Heart right ventricle (tissue), 16 donors: ENCODE results near the gene SLC49A3. TPM values are rescaled to one million over a fixed set of nuclear protein-coding genes. Genes with fewer than 3 reads are reported as not detected.
A peak's percentile ranks its signal among the peaks of the same experiment; 100 is the strongest.

ENCODE experiments used
- ATAC-seq, 8 donors: fragments of 200-7000 bp; cut with Tn5 transposase; one replicate each; pipeline ENCODE4 v1.9.1; 2020; ENCODE audit warnings: mild to moderate bottlenecking in 8 of 8, moderate library complexity in 8 of 8, moderate number of reproducible peaks in 1 of 8
- DNase-seq, 2 donors: peaks; one replicate each; pipeline ENCODE4 v3.0.0-alpha.2; 2020
- H3K27ac ChIP-seq, 10 donors: fragments of 200-600 bp; sonication (generic) in 2 of 10; one replicate each; pipeline versions ENCODE4 v1.5.0 to v1.8.0; 2020 to 2022; ENCODE audit warnings: mild to moderate bottlenecking in 3 of 10
- H3K27me3 ChIP-seq, 7 donors: fragments of 200-600 bp; one replicate each; pipeline ENCODE4 v1.8.0; 2021 to 2022; ENCODE audit warnings: mild to moderate bottlenecking in 2 of 7
- H3K36me3 ChIP-seq, 9 donors: fragments of 200-600 bp; sonication (generic) in 1 of 9; one replicate each; pipeline versions ENCODE4 v1.5.0 to v1.8.0; 2020 to 2022; ENCODE audit warnings: mild to moderate bottlenecking in 2 of 9
- H3K4me1 ChIP-seq, 9 donors: fragments of 200-600 bp; sonication (generic) in 1 of 9; one replicate each; pipeline versions ENCODE4 v1.5.0 to v1.8.0; 2020 to 2022; ENCODE audit warnings: mild to moderate bottlenecking in 4 of 9
- H3K4me3 ChIP-seq, 10 donors: fragments of 200-600 bp; sonication (generic) in 2 of 10; one replicate each; pipeline versions ENCODE4 v1.5.0 to v1.8.0; 2020 to 2022; ENCODE audit warnings: mild to moderate bottlenecking in 7 of 10, moderate library complexity in 2 of 10
- H3K9me3 ChIP-seq, 11 donors: fragments of 200-600 bp in 10 of 11; sonication (generic) in 2 of 11; one replicate each; pipeline versions ENCODE4 v1.5.0 to v1.8.0; 2013 to 2022; ENCODE audit warnings: mild to moderate bottlenecking in 2 of 11, control low read depth in 1 of 11, moderate library complexity in 1 of 11
- WGBS, 2 donors: extraction: QIAGEN DNeasy Blood & Tissue Kit; methylation state at CpG; one replicate each; pipeline ENCODE4 v1.1.7; 2013; ENCODE audit warnings: inconsistent platforms in 1 of 2; 5-methylcytosine and 5-hydroxymethylcytosine counted together
- intact Hi-C, 10 donors: fragments of 100-400 bp; cut with DNase I; formaldehyde crosslinking; loops; one replicate each; pipeline versions ENCODE4 v1.11.1 to v1.14.2; 2022
- polyA plus RNA-seq, 2 donors: library from polyadenylated mRNA; stranded (reverse); fragments of 200-250 nt; gene quantifications; one replicate each; pipeline ENCODE4 v1.2.3, GENCODE V29; 2013
- total RNA-seq, 10 donors: library from RNA; stranded (reverse); fragmentation: NEBNext Ultra II Directional in 3 of 10; extraction: Animal tissue kit (Norgen Biotek cat#: 25700) in 3 of 10; gene quantifications; one replicate each; pipeline versions ENCODE4 v1.2.1 to v1.2.4, GENCODE V29; 2021 to 2023
- TF ChIP-seq, protein P1 (sequence below), 9 donors: fragments of 200-600 bp; sonication (generic) in 2 of 9; IDR thresholded peaks; one replicate each; pipeline versions ENCODE4 v1.5.0 to v1.8.0; 2021 to 2022; ENCODE audit warnings: antibody characterized with exemption in 9 of 9, mild to moderate bottlenecking in 5 of 9, moderate library complexity in 1 of 9
- donor health status: Arrhythmogenic right ventricular cardiomyopathy.
- donor health status: ischemic (EF 13 %, LVEDD 7.1; RV severe dilation, severe dysfunction).
- donor health status: healthy with polysubstance abuse.
- donor health status: DM: no; HTN: yes; CAD: no.
- donor health status: DM: no; HTN: no; CAD: no.
- donor health status: ischemic (EF 25% LVEDD 6.9; RV normal size, moderate dysfunction).
- donor health status: ischemic (EF 25% LVEDD 5.7; RV mildly dilated, moderate dysfunction).
- donor health status: healthy.
- donor health status: DM: yes; HTN: yes; CAD: no.
- donor health status: Ischemic cardiomyopathy.
- donor health status: ischemic (EF 35%, LVEDD 5.7; RV mildly dilated, moderate dysfunction).
- donor health status: nonischemic (EF 11% LVEDD 7.7; RV severe dilation, severe dysfunction).
- donor health status: DM: yes; HTN: yes; CAD: no.
- donor health status: PGD.
- donor health status: ischemic (EF 29% LVEDD 5.4; RV normal size, mild dysfunction).
- donor health status: nonischemic (EF 23%, LVEDD 6.1; RV moderate dilation, normal function).

SLC49A3 gene
- total and polyA plus RNA-seq, 12 donors, result 8.8 to 28.5 (median 12.3) TPM

DNA sequence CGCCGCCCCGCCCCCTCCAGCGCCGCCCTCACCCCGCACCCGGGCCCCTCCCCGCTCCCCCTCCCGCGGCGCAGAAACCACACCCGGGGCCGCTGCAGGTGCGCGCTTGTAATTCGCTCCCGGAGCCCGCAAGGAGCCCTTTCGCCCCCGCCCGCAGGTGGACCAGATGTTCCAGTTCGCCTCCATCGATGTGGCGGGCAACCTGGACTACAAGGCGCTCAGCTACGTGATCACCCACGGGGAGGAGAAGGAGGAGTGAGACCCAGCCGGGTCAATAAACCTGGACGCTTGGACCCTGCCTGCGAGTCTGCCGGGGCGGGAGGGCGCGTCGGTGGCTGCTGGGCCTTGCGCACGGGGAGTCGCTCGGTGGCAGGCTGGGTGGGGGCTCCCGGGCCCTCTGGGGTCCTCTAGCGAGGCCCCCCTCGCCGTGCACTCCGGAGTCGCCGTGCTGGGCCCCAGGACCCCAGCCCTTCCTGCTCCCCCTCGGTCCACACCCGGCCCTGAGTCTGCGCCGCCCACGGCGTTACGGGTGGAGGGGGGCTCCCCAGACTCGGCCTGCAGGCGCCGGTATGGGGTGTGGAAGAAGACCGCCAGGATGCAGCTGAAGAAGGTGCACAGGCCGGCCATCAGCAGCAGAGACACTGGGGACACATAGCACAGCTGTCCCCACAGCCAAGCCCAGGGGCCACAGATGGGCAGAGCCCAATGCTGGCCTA, 7.1 kb downstream of the SLC49A3 start:
- ATAC-seq, result peak in 1 of 8 donors; percentile 5
- Histone ChIP-seq H3K27ac (no peak overlapping the region), H3K4me1 (peaks cover 13 to 34% (median 27%) of the 10 kb centered on the region in 9 donors), H3K4me3 (no peak overlapping the region), H3K36me3 (peaks cover 0 to 6% (median 0%) of the 10 kb centered on the region in 9 donors), H3K9me3 (no peaks in the 10 kb centered on the region), H3K27me3 (no peaks in the 10 kb centered on the region)
- 85% methylated on average over 54 to 55 of the region's 58 CpGs for WGBS, 2 donors
- TF ChIP-seq, protein P1, sequence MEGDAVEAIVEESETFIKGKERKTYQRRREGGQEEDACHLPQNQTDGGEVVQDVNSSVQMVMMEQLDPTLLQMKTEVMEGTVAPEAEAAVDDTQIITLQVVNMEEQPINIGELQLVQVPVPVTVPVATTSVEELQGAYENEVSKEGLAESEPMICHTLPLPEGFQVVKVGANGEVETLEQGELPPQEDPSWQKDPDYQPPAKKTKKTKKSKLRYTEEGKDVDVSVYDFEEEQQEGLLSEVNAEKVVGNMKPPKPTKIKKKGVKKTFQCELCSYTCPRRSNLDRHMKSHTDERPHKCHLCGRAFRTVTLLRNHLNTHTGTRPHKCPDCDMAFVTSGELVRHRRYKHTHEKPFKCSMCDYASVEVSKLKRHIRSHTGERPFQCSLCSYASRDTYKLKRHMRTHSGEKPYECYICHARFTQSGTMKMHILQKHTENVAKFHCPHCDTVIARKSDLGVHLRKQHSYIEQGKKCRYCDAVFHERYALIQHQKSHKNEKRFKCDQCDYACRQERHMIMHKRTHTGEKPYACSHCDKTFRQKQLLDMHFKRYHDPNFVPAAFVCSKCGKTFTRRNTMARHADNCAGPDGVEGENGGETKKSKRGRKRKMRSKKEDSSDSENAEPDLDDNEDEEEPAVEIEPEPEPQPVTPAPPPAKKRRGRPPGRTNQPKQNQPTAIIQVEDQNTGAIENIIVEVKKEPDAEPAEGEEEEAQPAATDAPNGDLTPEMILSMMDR (IDR thresholded peaks at IDR 0.05), result no peak
- DNase-seq, result no peak
- intact Hi-C loops, result loop anchor here in 1 of 10 donors (10.0 kb wide), 1 partner anchor 253 kb away; the partner anchor contains the start of genes GAK and TMEM175

- H3K27ac ChIP-seq, result peak overlapping the region in 2 of 10 donors; percentile 34 to 44
- no peaks in the 10 kb centered on the region for H3K27me3 ChIP-seq
- ATAC-seq (peak; percentile 10 to 63 (median 46)), DNase-seq (peak; percentile 60 to 75)
- WGBS, 2 donors, result 6 to 18% methylated on average over 46 to 54 of the region's 62 CpGs
- peaks cover 12 to 37% (median 23%) of the 10 kb centered on the region in 9 donors for H3K4me1 ChIP-seq
- H3K36me3 ChIP-seq, result peaks cover 0 to 5% (median 0%) of the 10 kb centered on the region in 9 donors
- H3K9me3 ChIP-seq, result no peaks in the 10 kb centered on the region
- H3K4me3 ChIP-seq, result peak overlapping the region; percentile 47 to 62 (median 57)
- intact Hi-C loops, result loop anchor here in 1 of 10 donors (10.0 kb wide), 1 partner anchor 254 kb away; the partner anchor contains the start of genes GAK and TMEM175
- TF ChIP-seq, protein P1 (IDR thresholded peaks at IDR 0.05), result no peak
Measured at GRCh38 chr4:680928-681645, 7.9 kb downstream of the SLC49A3 start.

DNA sequence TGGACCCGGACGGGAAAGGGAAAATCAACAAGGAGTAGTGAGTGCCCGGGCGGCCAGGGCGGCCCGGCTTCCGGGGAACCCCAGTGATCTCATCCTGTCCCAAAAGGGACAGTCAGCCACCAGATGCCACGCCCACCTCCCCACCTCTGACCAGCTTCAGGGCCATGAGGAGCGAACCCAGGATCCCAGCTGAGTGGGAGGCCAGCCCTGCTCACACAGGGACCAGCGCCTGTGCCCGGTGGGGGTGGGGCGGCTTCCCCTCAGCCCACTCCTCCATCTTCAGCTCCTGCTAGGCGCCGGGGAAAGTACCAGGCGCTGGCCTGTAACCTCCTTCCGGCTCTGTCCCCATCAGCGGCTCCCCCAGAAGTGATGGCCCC, 8.4 kb downstream of the SLC49A3 start:
- ATAC-seq (peak in 3 of 8 donors; percentile 1 to 3 (median 1)), DNase-seq (no peak)
- H3K9me3 ChIP-seq, result no peaks in the 10 kb centered on the region
- peaks cover 0 to 5% (median 0%) of the 10 kb centered on the region in 9 donors for H3K36me3 ChIP-seq
- TF ChIP-seq, protein P1 (IDR thresholded peaks at IDR 0.05), result no peak
- peaks cover 12 to 41% (median 28%) of the 10 kb centered on the region in 9 donors for H3K4me1 ChIP-seq
- WGBS, 2 donors, result 51 to 64% methylated on average over 17 of the region's 17 CpGs
- peak overlapping the region in 1 of 10 donors; percentile 44 for H3K27ac ChIP-seq
- H3K27me3 ChIP-seq, result no peaks in the 10 kb centered on the region
- intact Hi-C loops, result loop anchor here in 1 of 10 donors (10.0 kb wide), 1 partner anchor 254 kb away; the partner anchor contains the start of genes GAK and TMEM175
- H3K4me3 ChIP-seq, result peak overlapping the region in 9 of 10 donors; percentile 48 to 62 (median 58)

DNA sequence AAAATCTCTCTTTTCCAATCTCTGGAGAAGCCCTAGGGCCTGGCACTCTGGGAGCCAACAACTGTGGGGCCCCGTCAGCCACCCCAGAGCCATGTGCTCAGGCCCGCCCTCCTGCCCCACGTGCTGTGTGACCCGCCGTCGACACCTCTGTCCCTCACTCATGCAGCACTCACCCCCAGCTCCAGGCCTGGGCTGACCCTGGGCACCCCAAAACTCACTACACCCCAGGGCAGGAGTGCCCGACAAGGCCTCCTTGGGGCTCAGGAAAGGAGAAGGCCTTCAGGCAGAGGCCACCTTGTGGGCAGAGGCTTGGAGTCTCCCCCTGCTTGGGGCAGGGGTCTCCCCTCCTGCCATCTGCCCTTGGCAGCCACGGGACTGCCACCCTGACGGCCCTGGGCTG, 8.9 kb downstream of the SLC49A3 start:
- H3K9me3 ChIP-seq, result no peaks in the 10 kb centered on the region
- intact Hi-C loops, result loop anchor here in 1 of 10 donors (10.0 kb wide), 1 partner anchor 255 kb away; the partner anchor contains the start of genes GAK and TMEM175
- 82 to 88% methylated on average over 9 of the region's 9 CpGs for WGBS, 2 donors
- no peaks in the 10 kb centered on the region for H3K27me3 ChIP-seq
- H3K4me1 ChIP-seq, result peaks cover 12 to 46% (median 32%) of the 10 kb centered on the region in 9 donors
- H3K36me3 ChIP-seq, result peaks cover 0 to 5% (median 0%) of the 10 kb centered on the region in 9 donors
- ATAC-seq (no peak), DNase-seq (no peak)
- TF ChIP-seq, protein P1 (IDR thresholded peaks at IDR 0.05), result no peak
- H3K27ac ChIP-seq, result no peak overlapping the region
- H3K4me3 ChIP-seq, result no peak overlapping the region
